HG02943 (cell line): Measurements from ENCODE around the gene HOMER2.

ENCODE experiments used
- ATAC-seq: cut with Tn5 transposase; IDR thresholded peaks from one replicate; pipeline ENCODE4 v1.9.1; 2021; ENCODE audit warnings: mild to moderate bottlenecking, low read depth, moderate library complexity; ENCODE audit not compliant: unreplicated experiment

The HOMER2 gene

DNA sequence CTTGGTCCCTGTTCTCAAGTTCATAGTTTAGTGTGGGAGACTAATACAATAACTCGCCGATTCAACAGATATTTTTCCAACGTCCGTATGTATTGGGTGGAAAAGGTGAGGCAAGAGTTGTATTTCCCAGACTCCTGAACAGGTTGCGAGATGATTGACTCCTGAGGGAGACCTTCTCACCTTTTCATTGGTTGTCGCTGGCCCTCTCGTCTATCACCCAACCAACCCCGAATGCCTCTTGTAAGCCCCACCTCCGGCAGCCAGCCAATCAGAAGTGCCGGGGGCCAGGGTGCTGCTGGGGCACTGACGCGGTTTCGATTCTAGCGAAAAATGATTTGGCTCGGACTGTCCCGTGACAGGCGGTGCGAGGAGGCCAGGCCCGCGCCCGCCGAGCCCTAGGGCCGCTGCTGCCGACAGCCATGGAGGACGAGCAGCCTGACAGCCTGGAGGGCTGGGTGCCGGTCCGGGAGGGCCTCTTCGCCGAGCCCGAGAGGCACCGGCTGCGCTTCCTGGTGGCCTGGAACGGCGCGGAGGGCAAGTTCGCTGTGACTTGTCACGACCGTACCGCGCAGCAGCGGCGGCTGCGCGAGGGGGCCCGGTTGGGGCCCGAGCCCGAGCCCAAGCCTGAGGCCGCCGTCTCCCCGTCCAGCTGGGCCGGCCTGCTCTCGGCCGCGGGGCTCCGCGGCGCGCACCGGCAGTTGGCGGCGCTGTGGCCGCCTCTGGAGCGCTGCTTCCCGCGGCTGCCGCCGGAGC, 143.0 kb downstream of the HOMER2 start, which contains the start of gene WHAMM:
TSS of gene WHAMM (plus strand) at position 321 of the 753 bp plus-strand sequence. CDS start at position 420, 99 bp downstream.
- peak; percentile 90 for ATAC-seq

DNA sequence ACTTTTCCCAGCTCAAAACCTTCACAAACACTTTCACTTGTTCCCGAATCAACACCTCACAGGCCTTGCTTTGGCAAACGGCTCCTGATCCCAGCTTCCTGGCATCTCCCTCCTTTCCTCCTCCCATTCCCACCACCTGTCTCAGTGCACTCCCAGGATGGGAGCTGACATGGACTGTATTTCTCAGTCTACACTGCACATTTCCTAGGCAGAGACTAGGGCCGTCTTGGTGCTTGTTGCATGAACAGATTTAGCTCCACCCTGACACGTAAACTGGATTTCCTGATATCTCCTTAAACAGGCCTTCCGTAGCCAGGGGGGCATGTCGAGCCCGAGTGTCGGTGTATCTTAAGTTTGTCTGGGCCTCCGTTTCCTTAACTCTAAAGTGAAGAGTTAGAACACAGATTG, 143.9 kb downstream of the HOMER2 start:
- no peak for ATAC-seq

DNA sequence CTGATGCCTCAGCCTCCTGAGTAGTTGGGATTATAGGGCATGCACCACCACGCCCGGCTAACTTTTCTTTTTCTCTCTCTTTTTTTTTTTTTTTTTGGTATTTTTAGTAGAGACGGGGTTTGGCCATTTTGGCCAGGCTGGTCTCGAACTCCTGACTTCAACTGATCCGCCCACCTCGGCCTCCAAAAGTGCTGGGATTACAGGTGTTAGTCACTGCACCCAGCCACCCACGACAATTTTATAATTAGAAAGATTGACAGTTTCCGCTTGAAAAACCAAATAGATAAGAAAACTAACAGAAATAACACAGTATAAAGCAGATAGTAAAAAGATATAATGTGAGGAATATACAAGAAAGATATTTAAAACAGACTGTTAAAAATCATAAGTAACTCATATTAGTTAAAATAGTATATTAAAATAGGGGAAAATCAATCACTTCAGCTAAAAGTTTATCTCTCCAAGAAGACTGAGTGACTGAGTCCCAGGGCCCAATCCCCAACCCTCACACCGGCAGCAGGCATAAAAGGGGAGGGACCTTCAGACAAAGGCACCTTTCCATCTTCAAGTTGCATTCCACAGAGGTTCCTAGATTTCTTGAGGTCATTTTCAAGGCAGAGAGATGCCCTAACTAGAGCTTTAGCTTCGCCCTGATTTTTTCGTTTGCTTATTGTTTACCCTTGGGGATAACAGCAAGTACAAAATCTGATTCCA, 144.4 kb downstream of the HOMER2 start:
- ATAC-seq: no peak

DNA sequence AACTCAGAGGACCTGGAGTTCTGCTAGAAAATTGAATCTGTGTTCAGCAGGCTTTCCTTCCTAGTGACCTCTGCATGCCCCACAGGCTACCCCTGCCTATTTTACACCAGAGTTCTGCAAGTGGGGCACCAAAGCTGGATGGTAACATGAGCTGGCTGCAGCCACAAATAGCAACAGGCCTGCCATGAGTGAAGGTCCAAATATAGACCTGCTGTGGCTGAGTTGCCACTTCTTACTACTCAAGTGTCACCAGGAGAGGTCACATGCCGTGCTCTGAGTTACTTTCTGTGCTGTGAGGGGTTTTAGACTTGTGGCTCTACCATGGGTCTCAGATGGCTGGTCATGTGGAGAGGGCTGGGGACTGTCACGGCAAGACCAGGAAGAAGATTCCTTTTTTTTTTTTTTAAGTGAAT, 146.5 kb downstream of the HOMER2 start, which contains the start of gene FSD2:
TSS of gene FSD2 (minus strand) at position 76 of the 413 bp plus-strand sequence. CDS start 18,679 bp downstream, outside the sequence.
- ATAC-seq: peak; percentile 54

DNA sequence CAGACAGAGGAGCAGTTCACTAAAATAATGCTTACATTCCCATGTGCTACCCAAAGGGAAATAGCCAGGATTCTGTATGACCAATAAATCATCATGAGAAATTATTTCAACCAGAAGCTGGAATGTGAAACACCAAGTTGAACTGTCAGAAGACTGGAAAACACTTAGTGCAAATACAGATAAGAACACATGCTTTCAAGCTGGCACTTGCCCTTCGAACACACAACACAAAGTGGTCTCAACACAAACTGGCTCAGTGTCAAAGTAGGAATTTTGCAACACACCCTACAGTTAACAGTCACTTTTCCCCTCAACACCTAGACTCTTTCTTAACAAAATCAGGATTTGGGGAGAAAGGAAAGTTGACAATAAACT, 148.0 kb downstream of the HOMER2 start:
- ATAC-seq: no peak

DNA sequence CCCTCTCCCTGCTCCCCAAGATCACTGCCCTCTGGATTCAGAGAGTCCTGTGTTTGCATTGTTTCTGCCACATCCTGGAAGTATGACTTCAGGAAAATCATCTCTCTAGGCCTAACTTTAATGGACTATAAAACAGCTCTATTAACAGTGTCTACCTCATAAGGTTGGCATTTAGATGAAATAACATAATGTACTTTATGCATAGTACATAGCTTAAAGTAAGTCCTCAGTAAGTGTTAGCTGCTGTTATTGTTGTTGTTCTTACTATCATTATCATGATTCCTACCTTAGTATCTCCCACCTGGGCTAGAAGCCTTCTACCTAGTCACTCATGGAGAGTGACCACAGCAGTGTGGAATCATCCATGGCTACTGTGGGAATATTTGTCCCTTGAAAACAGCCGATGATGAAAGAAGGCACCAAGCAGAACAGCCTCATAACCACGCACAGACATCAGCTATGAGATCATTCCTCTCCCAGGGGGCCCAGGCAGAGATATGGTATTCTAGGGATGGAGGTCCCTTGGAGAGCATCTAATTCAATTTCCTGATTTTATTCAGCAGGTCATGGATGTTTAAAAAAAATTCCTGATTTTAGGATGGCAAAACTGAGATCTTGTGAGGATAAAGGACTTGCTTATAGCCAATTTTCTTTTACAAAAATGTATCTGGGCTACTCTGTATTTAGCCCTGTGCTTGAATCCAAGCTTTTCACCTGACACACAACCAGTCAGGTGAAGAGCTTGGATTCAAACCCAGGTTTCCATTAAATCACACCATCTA, 148.5 kb downstream of the HOMER2 start:
- ATAC-seq: no peak

DNA sequence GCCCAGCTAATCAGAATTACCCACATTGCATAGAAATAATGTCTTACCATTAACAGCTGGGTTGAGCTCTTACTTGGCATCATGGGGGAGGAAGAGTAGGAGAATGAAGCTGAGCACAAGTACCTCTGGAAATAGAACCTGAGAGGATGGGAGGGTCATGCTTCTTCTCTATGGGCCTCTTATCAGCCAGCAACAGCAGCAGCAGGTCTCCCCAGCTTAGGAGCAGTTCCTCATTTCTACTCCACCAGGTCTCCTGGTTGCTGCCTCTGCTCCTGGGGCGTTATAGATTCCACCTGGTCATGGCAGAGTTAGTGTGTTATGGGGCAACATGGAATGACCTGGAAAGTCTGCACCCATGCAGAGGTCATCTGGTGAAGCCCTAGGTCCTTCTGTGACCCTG, 150.0 kb downstream of the HOMER2 start:
- ATAC-seq: no peak

DNA sequence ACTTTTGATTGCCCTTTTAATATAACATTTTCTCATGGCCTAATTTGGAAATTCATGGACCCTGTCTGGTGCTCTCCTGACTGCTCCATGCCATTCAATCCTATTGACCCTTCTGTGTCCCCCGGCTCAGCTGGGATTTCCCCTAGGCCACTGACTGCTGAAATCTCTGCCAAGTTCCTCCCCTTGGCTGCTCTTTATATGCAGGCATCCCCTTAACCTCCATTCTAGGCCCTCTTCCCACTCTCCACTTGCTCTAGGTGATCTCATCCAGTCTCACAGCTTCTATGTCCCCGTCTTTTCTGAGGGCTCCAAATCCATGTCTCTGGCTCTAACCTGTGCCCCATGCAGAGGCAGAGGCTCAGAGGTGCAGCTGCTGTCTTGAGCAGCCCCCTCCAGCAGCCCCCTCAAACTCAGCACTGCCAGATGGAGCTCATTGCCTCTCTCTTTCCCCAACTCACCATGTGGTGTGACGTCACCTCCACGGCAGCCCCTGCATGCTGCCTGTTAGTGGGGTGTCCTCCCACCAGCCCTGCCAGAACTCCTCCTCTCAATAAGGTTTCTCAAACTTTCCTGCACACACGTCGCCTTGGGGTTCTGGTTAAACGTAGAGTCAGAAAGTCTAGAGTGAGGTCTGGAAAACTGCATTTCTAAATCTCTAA, 153.2 kb downstream of the HOMER2 start:
- ATAC-seq: no peak
